GM23338 (cell line): ENCODE data around the gene TAS2R13.

Experiments used
- CREB1 ChIP-seq: fragments of 250-450 bp; sonication (Bioruptor Pico); IDR thresholded peaks from 2 replicates; pipeline ENCODE4 v1.5.0; 2020; ENCODE audit warnings: low read depth, mild to moderate bottlenecking, moderate library complexity
- EZH2 ChIP-seq: fragments of 200-600 bp; sonication (generic); IDR thresholded peaks from one replicate; pipeline ENCODE4 v1.8.0; 2017; ENCODE audit warnings: antibody characterized with exemption, mild to moderate bottlenecking, low read depth; ENCODE audit not compliant: unreplicated experiment
- EZH2phosphoT487 ChIP-seq: fragments of 200-600 bp; sonication (generic); IDR thresholded peaks from one replicate; pipeline ENCODE4 v1.8.1; 2018; ENCODE audit warnings: antibody characterized with exemption; ENCODE audit not compliant: unreplicated experiment
- JUNB ChIP-seq: IDR thresholded peaks from one replicate; pipeline ENCODE4 v1.6.1; 2016; ENCODE audit warnings: antibody characterized with exemption; ENCODE audit not compliant: unreplicated experiment
- POLR2AphosphoS5 ChIP-seq: IDR thresholded peaks from 2 replicates; pipeline ENCODE4 v1.6.1; 2016; ENCODE audit warnings: antibody characterized with exemption, low read depth
- STAT1 ChIP-seq: IDR thresholded peaks from one replicate; pipeline ENCODE4 v1.6.1; 2016; ENCODE audit warnings: antibody characterized with exemption; ENCODE audit not compliant: unreplicated experiment
- ZNF114 ChIP-seq: fragments of 250-450 bp; sonication (Bioruptor Pico); IDR thresholded peaks from 2 replicates; pipeline ENCODE4 v1.5.0; 2020; ENCODE audit warnings: mild to moderate bottlenecking, moderate library complexity
- ZNF331 ChIP-seq: fragments of 250-450 bp; sonication (Bioruptor Pico); IDR thresholded peaks from 2 replicates; pipeline ENCODE4 v1.5.0; 2020; ENCODE audit warnings: low read depth, mild to moderate bottlenecking, moderate library complexity
- TF ChIP-seq, protein P1 (sequence below), 2 experiments: fragments of 200-600 bp in 1 of 2; sonication (generic) in 1 of 2; conservative IDR thresholded peaks; 2 replicates each; pipeline versions ENCODE4 v1.5.1 to v1.6.1; 2016 to 2017; ENCODE audit warnings: antibody characterized with exemption in 2 of 2, low read depth in 2 of 2, mild to moderate bottlenecking in 2 of 2, moderate library complexity in 1 of 2
- TF ChIP-seq, protein P2 (sequence below): IDR thresholded peaks from one replicate; pipeline ENCODE4 v1.6.1; 2018; ENCODE audit warnings: antibody characterized with exemption; ENCODE audit not compliant: unreplicated experiment
- TF ChIP-seq, protein P3 (sequence below): fragments of 250-450 bp; sonication (Bioruptor Pico); IDR thresholded peaks from 2 replicates; pipeline ENCODE4 v1.5.0; 2020; ENCODE audit warnings: mild to moderate bottlenecking, moderate library complexity
- TF ChIP-seq, protein P4 (sequence below): IDR thresholded peaks from 2 replicates; pipeline ENCODE4 v1.6.1; 2016; ENCODE audit warnings: antibody characterized with exemption

DNA sequence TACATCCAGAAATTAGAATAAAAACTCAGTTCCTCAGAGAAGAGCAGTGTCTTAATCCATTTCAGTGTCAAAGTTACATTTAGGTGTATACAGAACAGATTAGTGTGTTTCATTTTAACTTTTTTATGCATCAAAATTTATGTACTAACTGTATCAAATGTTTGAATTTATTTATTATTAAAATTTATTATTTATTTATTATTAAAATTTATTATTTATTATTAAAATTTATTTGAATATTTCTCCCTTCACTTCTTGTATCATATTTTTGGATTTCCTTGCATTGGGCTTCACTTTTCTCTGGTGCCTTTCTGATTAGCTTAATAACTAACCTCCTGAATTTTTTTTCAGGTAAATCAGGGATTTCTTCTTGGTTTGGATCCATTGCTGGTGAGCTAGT lies 32.0 kb upstream of the TAS2R13 start:
- TF ChIP-seq, protein P1, sequence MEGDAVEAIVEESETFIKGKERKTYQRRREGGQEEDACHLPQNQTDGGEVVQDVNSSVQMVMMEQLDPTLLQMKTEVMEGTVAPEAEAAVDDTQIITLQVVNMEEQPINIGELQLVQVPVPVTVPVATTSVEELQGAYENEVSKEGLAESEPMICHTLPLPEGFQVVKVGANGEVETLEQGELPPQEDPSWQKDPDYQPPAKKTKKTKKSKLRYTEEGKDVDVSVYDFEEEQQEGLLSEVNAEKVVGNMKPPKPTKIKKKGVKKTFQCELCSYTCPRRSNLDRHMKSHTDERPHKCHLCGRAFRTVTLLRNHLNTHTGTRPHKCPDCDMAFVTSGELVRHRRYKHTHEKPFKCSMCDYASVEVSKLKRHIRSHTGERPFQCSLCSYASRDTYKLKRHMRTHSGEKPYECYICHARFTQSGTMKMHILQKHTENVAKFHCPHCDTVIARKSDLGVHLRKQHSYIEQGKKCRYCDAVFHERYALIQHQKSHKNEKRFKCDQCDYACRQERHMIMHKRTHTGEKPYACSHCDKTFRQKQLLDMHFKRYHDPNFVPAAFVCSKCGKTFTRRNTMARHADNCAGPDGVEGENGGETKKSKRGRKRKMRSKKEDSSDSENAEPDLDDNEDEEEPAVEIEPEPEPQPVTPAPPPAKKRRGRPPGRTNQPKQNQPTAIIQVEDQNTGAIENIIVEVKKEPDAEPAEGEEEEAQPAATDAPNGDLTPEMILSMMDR (conservative IDR thresholded peaks at IDR 0.05; ENCODE audit: low read depth in 2 of 2) = no peak
- TF ChIP-seq, protein P2, sequence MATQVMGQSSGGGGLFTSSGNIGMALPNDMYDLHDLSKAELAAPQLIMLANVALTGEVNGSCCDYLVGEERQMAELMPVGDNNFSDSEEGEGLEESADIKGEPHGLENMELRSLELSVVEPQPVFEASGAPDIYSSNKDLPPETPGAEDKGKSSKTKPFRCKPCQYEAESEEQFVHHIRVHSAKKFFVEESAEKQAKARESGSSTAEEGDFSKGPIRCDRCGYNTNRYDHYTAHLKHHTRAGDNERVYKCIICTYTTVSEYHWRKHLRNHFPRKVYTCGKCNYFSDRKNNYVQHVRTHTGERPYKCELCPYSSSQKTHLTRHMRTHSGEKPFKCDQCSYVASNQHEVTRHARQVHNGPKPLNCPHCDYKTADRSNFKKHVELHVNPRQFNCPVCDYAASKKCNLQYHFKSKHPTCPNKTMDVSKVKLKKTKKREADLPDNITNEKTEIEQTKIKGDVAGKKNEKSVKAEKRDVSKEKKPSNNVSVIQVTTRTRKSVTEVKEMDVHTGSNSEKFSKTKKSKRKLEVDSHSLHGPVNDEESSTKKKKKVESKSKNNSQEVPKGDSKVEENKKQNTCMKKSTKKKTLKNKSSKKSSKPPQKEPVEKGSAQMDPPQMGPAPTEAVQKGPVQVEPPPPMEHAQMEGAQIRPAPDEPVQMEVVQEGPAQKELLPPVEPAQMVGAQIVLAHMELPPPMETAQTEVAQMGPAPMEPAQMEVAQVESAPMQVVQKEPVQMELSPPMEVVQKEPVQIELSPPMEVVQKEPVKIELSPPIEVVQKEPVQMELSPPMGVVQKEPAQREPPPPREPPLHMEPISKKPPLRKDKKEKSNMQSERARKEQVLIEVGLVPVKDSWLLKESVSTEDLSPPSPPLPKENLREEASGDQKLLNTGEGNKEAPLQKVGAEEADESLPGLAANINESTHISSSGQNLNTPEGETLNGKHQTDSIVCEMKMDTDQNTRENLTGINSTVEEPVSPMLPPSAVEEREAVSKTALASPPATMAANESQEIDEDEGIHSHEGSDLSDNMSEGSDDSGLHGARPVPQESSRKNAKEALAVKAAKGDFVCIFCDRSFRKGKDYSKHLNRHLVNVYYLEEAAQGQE = no peak
- TF ChIP-seq POLR2AphosphoS5 (no peak), STAT1 (no peak), EZH2 (no peak), EZH2phosphoT487 (no peak), JUNB (no peak), ZNF114 (CRISPR knock-in tag) (no peak), CREB1 (CRISPR knock-in tag) (no peak), ZNF331 (CRISPR knock-in tag) (no peak)
- TF ChIP-seq, protein P3, sequence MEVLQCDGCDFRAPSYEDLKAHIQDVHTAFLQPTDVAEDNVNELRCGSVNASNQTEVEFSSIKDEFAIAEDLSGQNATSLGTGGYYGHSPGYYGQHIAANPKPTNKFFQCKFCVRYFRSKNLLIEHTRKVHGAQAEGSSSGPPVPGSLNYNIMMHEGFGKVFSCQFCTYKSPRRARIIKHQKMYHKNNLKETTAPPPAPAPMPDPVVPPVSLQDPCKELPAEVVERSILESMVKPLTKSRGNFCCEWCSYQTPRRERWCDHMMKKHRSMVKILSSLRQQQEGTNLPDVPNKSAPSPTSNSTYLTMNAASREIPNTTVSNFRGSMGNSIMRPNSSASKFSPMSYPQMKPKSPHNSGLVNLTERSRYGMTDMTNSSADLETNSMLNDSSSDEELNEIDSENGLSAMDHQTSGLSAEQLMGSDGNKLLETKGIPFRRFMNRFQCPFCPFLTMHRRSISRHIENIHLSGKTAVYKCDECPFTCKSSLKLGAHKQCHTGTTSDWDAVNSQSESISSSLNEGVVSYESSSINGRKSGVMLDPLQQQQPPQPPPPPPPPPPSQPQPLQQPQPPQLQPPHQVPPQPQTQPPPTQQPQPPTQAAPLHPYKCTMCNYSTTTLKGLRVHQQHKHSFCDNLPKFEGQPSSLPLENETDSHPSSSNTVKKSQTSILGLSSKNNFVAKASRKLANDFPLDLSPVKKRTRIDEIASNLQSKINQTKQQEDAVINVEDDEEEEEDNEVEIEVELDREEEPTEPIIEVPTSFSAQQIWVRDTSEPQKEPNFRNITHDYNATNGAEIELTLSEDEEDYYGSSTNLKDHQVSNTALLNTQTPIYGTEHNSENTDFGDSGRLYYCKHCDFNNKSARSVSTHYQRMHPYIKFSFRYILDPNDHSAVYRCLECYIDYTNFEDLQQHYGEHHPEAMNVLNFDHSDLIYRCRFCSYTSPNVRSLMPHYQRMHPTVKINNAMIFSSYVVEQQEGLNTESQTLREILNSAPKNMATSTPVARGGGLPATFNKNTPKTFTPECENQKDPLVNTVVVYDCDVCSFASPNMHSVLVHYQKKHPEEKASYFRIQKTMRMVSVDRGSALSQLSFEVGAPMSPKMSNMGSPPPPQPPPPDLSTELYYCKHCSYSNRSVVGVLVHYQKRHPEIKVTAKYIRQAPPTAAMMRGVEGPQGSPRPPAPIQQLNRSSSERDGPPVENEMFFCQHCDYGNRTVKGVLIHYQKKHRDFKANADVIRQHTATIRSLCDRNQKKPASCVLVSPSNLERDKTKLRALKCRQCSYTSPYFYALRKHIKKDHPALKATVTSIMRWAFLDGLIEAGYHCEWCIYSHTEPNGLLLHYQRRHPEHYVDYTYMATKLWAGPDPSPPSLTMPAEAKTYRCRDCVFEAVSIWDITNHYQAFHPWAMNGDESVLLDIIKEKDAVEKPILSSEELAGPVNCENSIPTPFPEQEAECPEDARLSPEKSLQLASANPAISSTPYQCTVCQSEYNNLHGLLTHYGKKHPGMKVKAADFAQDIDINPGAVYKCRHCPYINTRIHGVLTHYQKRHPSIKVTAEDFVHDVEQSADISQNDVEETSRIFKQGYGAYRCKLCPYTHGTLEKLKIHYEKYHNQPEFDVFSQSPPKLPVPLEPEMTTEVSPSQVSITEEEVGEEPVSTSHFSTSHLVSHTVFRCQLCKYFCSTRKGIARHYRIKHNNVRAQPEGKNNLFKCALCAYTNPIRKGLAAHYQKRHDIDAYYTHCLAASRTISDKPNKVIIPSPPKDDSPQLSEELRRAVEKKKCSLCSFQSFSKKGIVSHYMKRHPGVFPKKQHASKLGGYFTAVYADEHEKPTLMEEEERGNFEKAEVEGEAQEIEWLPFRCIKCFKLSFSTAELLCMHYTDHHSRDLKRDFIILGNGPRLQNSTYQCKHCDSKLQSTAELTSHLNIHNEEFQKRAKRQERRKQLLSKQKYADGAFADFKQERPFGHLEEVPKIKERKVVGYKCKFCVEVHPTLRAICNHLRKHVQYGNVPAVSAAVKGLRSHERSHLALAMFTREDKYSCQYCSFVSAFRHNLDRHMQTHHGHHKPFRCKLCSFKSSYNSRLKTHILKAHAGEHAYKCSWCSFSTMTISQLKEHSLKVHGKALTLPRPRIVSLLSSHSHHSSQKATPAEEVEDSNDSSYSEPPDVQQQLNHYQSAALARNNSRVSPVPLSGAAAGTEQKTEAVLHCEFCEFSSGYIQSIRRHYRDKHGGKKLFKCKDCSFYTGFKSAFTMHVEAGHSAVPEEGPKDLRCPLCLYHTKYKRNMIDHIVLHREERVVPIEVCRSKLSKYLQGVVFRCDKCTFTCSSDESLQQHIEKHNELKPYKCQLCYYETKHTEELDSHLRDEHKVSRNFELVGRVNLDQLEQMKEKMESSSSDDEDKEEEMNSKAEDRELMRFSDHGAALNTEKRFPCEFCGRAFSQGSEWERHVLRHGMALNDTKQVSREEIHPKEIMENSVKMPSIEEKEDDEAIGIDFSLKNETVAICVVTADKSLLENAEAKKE (CRISPR knock-in tag) = no peak
- TF ChIP-seq, protein P4, sequence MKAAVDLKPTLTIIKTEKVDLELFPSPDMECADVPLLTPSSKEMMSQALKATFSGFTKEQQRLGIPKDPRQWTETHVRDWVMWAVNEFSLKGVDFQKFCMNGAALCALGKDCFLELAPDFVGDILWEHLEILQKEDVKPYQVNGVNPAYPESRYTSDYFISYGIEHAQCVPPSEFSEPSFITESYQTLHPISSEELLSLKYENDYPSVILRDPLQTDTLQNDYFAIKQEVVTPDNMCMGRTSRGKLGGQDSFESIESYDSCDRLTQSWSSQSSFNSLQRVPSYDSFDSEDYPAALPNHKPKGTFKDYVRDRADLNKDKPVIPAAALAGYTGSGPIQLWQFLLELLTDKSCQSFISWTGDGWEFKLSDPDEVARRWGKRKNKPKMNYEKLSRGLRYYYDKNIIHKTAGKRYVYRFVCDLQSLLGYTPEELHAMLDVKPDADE = no peak
